NCI-H69 (cell line): Measurements from ENCODE around the gene SECISBP2.
"Not testable (repeated sequence)": the region's sequence is repeated elsewhere in the genome, so short reads cannot be mapped to it uniquely, and the experiment has no call there.

ENCODE experiments used
- DNase-seq: peaks from one replicate; lab custom pipeline; 2025; lab: John Stamatoyannopoulos, UW

Gene SECISBP2

GRCh38 chr9:89310475-89311345 is 7.6 kb upstream of the SECISBP2 start, which contains the start of gene CKS2:
CKS2 (plus strand) TSS chr9:89311195; CDS start chr9:89311293, 98 bp downstream.
- DNase-seq = peak; percentile 100

GRCh38 chr9:89311346-89312221 is 6.7 kb upstream of the SECISBP2 start:
- DNase-seq = peak; percentile 72

- peak; percentile 48 for DNase-seq
These were observed 6.1 kb upstream of the SECISBP2 start for GRCh38 chr9:89312222-89312571.

DNA sequence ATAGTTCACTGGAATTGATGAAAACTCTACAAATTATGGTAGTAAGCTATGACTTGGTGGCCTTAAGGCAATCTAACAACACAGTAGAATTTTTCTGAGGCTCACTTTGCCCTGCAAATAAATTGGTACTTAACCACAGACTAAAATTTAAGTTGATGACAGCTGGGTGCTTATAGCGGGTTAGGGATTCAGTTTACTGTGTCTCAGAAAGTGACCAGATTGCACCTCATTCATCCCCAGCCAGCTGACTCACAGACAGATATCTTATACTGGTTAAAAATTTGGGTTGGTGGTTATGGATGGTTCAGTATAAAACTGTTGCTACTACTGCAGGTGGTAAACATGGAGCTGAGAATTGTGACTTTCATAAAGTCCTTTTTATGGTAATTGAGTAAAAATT is 4.5 kb upstream of the SECISBP2 start:
- peak; percentile 18 for DNase-seq

- DNase-seq = no peak
These were observed 3.3 kb upstream of the SECISBP2 start for GRCh38 chr9:89314955-89315354.

DNA sequence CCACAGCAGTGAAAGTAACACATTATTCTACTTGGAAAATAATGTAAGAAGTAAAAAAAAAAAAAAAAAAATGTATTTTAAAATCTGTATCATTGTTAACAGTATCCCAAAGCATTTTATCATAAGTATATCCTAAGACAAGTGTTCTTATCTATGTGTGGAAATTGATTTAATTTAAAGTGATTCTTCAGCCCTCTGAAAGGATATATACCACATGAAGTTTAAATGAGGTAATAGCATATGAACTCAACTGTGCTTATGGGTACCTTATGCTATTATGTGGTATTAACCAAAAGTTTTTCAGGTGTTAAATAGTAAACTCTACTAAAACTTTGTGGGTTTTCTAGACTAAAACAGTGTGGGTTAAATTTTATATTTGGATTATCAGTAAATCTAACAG is 2.8 kb upstream of the SECISBP2 start:
- no peak for DNase-seq

DNA sequence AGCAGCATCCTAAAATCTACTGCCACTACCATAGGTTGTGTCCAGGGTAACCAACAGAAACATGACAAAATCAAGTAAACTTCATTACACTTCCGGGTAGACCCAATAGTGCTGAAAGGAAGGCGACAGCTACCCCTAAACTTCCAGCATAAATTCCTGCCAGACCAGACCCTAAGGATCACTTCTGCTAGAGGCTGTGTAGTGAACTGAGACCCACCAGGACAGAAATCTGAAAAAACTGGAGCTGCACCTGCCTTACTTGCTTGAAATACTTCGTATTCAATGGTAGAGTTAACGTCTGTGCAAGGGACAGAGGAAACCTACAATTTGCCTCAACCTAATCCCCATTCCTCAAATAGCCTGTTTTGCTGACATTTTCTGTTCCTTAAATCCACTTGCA is 1.0 kb upstream of the SECISBP2 start:
- peak; percentile 26 for DNase-seq

DNA sequence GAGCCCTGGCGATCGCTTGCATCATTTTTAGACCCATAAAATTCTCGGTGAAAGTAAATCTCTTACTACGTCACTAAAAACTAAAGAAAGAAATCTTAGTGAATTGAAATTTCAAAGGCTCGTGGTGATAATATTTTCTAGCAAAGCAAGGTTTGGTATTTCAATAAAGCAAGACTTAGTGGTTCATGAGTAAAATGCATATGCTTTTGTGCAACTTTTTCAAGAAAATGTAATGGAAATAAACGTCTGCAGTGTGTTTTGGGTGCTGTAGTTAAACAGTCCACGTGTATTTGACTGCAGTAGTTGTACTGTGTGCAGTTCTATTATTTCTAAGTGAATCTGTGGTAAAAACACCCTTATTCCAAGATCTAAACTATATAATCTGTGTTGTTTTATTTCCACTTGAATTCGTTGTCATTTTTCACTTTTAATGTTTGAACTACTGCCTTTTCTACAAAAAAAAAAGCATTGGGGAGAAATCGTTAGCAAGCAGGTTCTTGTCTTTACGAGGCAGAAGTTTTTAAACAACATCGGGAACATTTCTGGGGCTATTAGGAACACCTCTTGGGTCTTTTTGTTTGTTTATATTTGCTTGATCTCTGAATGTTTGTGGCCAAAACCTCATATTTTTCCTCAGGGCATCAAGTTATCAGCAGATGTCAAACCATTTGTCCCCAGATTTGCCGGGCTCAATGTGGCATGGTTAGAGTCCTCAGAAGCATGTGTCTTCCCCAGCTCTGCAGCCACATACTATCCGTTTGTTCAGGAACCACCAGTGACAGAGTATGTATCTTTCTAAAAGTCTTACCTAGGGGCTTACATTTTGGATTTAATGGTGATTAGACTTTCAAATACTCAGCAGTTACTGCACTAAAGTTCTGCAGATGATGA is 960 bp downstream of the SECISBP2 start:
- DNase-seq = peak; percentile 40

DNA sequence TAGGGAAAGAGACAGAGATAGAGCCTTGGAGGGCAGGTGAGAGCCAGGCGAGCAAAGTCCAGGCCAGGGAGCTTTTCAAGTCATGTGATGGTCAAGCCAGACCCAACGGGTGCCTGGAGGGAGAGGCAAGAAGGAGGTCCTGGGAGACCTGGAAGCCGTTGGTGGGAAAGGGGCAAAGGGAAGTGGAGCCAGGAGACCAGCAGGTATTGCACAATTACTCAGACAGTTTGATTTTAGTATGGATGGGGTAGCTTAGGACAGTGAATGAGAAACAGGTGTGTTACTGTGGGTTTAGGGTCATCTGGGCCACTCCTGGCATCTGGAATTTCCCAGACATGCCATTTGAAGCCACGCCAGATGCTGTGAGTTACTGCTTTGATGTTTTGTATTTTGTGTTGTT is 5.1 kb downstream of the SECISBP2 start:
- DNase-seq = peak; percentile 48

GRCh38 chr9:89325733-89326132 is 7.4 kb downstream of the SECISBP2 start:
- DNase-seq = no peak

DNA sequence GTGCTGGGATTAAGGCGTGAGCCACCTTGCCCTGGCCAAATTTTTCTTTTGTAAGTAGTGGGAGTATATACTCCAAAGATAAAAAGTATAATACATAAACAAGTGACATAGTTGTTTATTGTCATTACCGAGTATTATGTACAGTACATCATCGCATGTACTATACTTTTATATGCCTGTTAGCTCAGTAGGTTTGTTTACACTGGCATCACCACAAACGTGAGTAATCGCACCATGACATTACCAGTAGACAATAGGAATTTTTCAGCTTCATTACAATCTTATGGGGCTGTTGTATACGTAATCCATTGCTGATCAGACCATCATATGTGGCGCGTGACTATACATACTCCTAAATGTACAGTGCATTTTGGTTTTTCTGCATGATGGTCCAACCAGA is 9.8 kb downstream of the SECISBP2 start:
- no peak for DNase-seq

- DNase-seq = no peak
These were observed 11.6 kb downstream of the SECISBP2 start for GRCh38 chr9:89329917-89330316.

DNA sequence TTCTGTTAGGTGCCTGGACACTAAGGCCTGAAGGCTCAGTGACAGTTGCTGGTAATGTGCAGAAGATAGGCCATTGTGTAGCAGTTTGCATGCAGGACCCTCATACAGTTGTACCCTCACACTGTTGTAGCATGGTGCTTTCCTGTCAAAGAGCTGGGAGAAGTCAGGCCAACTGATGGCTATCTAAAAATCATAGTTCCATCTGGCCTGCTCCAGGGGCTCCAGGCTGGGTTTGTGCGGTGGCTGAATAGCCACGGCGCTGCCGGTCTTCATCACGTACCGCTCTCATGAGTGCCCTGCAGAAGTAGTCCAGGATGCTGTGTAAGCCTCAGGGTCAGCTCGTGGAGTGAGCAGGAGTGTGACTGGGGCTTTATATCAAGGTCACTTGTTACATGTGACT is 12.2 kb downstream of the SECISBP2 start:
- DNase-seq = no peak

- DNase-seq = no peak
These were observed 21.5 kb downstream of the SECISBP2 start for GRCh38 chr9:89339807-89340206.

- DNase-seq = no peak
These were observed 22.0 kb downstream of the SECISBP2 start for GRCh38 chr9:89340332-89340731.

DNA sequence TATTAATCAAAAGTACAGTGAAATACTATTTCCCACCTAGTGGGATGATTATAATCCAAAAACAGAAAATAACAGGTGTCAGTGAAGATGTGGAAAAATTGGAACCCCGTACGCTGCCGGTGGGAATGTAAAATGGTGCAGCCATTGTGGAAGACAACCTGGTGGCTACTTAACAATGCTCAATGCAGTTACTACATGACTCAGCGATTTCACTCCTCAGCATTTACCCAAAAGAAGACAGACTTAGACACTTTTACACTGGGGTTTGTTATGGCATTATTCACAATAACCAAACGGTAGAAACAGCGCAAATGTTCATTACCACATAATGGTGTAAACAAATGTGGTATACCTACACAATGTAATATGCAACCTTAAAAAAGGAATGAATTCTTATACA is 23.9 kb downstream of the SECISBP2 start:
- no peak for DNase-seq

DNA sequence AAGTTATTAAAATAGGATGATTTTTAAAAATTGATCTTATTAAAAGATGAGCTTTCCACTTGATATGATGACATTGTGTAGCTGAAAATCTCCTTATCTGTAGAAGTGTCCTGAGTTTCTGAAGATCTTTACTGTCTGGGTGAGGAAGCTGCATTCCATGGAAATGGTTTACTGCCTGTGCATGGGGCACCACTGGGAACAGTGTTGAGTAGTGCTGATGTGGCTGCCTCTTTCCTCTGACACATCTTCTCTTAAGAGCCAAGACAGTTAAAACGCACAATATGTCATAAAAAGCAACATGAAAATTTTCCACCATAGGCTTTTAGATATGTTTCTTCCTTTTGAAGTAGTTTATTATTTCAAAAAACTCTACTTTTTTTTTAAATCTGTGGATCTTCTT is 24.6 kb downstream of the SECISBP2 start:
- DNase-seq = no peak

GRCh38 chr9:89343812-89344211 is 25.5 kb downstream of the SECISBP2 start:
- not testable (repeated sequence) for DNase-seq

DNA sequence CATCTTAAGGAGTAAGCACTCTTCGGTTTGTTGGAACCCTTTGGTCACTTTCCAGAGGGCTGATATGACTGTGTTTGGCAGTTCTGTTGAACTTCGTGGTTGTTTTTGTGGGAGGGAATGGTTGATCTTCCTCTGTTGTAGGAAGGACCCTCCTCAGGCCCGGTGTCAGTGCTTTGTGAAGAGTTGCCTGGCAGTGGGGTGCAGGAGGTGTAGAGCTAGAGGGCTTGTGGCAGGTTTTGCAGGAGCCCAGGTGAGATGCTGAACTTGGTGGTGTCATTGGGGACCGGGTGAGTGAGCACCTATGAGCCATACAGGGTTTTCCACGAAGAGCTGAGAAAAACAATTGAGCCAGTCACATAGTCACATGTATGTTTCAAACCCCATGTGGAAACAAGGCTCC is 27.2 kb downstream of the SECISBP2 start:
- DNase-seq = no peak

- no peak for DNase-seq
These were observed 28.4 kb downstream of the SECISBP2 start for GRCh38 chr9:89346696-89347095.

DNA sequence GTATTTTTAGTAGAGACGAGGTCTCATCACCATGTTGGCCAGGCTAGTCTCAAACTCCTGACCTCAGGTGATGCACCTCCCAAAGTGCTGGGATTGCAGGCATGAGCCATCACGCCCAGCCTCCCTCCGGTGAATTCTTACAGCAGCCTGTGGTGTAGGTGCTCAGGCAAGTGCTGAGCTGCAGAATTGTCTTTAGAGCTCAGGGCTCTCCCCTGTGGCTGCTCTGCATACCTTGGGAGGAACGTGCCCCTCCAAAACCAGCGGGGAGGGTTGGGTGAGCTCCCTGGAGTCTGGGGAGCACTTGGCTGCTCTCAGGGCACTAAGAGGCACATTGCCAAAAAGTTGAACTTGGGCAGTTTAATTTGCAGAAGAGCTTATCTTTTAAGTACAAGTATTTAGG is 29.4 kb downstream of the SECISBP2 start:
- no peak for DNase-seq

DNA sequence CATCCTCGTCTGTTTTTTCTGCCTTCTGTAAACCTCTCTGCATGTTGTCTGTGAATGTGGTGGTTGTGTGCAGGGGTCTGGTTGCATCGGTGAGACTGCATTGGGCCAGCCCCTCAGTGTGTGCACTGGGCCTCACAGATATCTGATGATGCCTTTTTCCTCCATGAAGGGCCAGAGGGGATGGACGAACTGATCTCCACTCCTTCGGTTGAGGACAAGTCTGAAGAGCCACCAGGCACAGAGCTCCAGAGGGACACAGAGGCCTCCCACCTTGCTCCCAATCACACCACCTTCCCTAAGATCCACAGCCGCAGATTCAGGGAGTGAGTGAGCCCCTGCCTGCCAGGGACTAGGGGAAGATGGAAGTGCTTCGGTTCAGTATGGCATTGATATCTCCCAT is 31.3 kb downstream of the SECISBP2 start:
- DNase-seq = no peak
